Right cardiac atrium (tissue), 5 donors: ENCODE results near the gene CAMKK2. TPM values are rescaled to one million over a fixed set of nuclear protein-coding genes. Genes with fewer than 3 reads are reported as not detected.
A peak's percentile ranks its signal among the peaks of the same experiment; 100 is the strongest.

Experiments used
- ATAC-seq, 2 donors: fragments of 200-7000 bp; cut with Tn5 transposase; one replicate each; pipeline versions ENCODE4 v1.8.0 to v1.9.1; 2020; ENCODE audit warnings: moderate library complexity in 2 of 2, mild to moderate bottlenecking in 1 of 2
- DNase-seq, 3 donors: peaks; one replicate each; pipeline ENCODE4 v3.0.0-alpha.2; 2020
- H3K27ac ChIP-seq: one replicate; pipeline ENCODE4 v1.5.1; 2013; ENCODE audit warnings: mild to moderate bottlenecking, low read length, control low read depth, moderate library complexity
- H3K27me3 ChIP-seq: one replicate; pipeline ENCODE4 v1.6.1; 2013; ENCODE audit not compliant: control insufficient read depth, insufficient read depth
- H3K4me1 ChIP-seq: one replicate; pipeline ENCODE4 v1.6.1; 2013; ENCODE audit warnings: low read length; ENCODE audit not compliant: control insufficient read depth, insufficient read depth
- H3K4me3 ChIP-seq: one replicate; pipeline ENCODE4 v1.5.1; 2013; ENCODE audit warnings: low read length, control low read depth
- H3K9me3 ChIP-seq: one replicate; pipeline ENCODE4 v1.6.1; 2013; ENCODE audit warnings: low read length; ENCODE audit not compliant: control insufficient read depth
- whole genome bisulfite sequencing: extraction: QIAGEN DNeasy Blood & Tissue Kit; methylation state at CpG from one replicate; pipeline ENCODE4 v1.1.7; 2013; 5-methylcytosine and 5-hydroxymethylcytosine counted together
- intact Hi-C, 4 donors: fragments of 100-400 bp; cut with DNase I; formaldehyde crosslinking; loops; one replicate each; pipeline versions ENCODE4 v1.11.0 to v1.14.0; 2022 to 2023
- polyA plus RNA-seq: library from polyadenylated mRNA; stranded (reverse); fragments of 200-250 nt; gene quantifications from one replicate; pipeline ENCODE4 v1.2.3, GENCODE V29; 2013
- total RNA-seq, 4 donors: library from RNA; stranded (reverse); fragmentation: NEBNext Ultra II Directional; extraction: Animal tissue kit (Norgen Biotek cat#: 25700); gene quantifications; one replicate each; pipeline ENCODE4 v1.2.1, GENCODE V29; 2021
- donor health status: healthy with polysubstance abuse.
- donor health status: DM: no; HTN: yes; CAD: no.
- donor health status: DM: no; HTN: no; CAD: no.
- donor health status: DM: no; HTN: yes; CAD: no; lungs with severe emphysema.
- donor health status: DM: yes; HTN: yes; CAD: no.

Gene CAMKK2
- total and polyA plus RNA-seq, 5 donors = 11.3 to 22.1 (median 19.7) TPM

GRCh38 chr12:121245951-121246350 lies 50.6 kb downstream of the CAMKK2 start:
- 95% methylated on average over 7 of the region's 7 CpGs for WGBS
- ATAC-seq (no peak), DNase-seq (no peak)
- H3K27ac ChIP-seq = no peak overlapping the region
- intact Hi-C loops = no loop called here
- no peak overlapping the region for H3K4me3 ChIP-seq
- no peaks in the 10 kb centered on the region for H3K27me3 ChIP-seq
- no peaks in the 10 kb centered on the region for H3K9me3 ChIP-seq
- no peaks in the 10 kb centered on the region for H3K4me1 ChIP-seq

GRCh38 chr12:121245031-121245430 lies 51.5 kb downstream of the CAMKK2 start:
- Histone ChIP-seq H3K27me3 (no peaks in the 10 kb centered on the region), H3K27ac (no peak overlapping the region), H3K4me3 (no peak overlapping the region), H3K4me1 (no peaks in the 10 kb centered on the region), H3K9me3 (no peaks in the 10 kb centered on the region)
- no peak for ATAC-seq
- intact Hi-C loops = no loop called here
- 93% methylated on average over 14 of the region's 14 CpGs for WGBS
- no peak for DNase-seq

GRCh38 chr12:121241156-121241970 lies 55.1 kb downstream of the CAMKK2 start:
- ATAC-seq = peak; percentile 8 to 9
- H3K27ac ChIP-seq = no peak overlapping the region
- WGBS = 71% methylated on average over 17 of the region's 17 CpGs

GRCh38 chr12:121240484-121241101 lies 55.9 kb downstream of the CAMKK2 start:
- intact Hi-C loops = no loop called here
- H3K4me1 ChIP-seq = no peaks in the 10 kb centered on the region
- ATAC-seq (peak; percentile 82 to 86), DNase-seq (peak; percentile 86 to 94 (median 93))
- H3K27ac ChIP-seq = no peak overlapping the region
- H3K27me3 ChIP-seq = no peaks in the 10 kb centered on the region
- H3K9me3 ChIP-seq = no peaks in the 10 kb centered on the region
- H3K4me3 ChIP-seq = no peak overlapping the region
- WGBS = 40% methylated on average over 38 of the region's 38 CpGs

More at GRCh38 chr12:121241156-121241970, 55.1 kb downstream of the CAMKK2 start:
- no peaks in the 10 kb centered on the region for H3K9me3 ChIP-seq
- H3K4me3 ChIP-seq = no peak overlapping the region
- intact Hi-C loops = no loop called here
- no peak for DNase-seq
- no peaks in the 10 kb centered on the region for H3K4me1 ChIP-seq
- no peaks in the 10 kb centered on the region for H3K27me3 ChIP-seq

GRCh38 chr12:121240062-121240420 lies 56.5 kb downstream of the CAMKK2 start:
- H3K27ac ChIP-seq = no peak overlapping the region
- no peak for ATAC-seq
- H3K4me1 ChIP-seq = no peaks in the 10 kb centered on the region
- intact Hi-C loops = no loop called here
- 72% methylated on average over 7 of the region's 7 CpGs for WGBS
- H3K4me3 ChIP-seq = no peak overlapping the region
- H3K9me3 ChIP-seq = no peaks in the 10 kb centered on the region
- no peak for DNase-seq
- no peaks in the 10 kb centered on the region for H3K27me3 ChIP-seq

- whole genome bisulfite sequencing = 71% methylated on average over 6 of the region's 6 CpGs
- Histone ChIP-seq H3K4me3 (no peak overlapping the region), H3K4me1 (no peaks in the 10 kb centered on the region), H3K9me3 (no peaks in the 10 kb centered on the region), H3K27ac (no peak overlapping the region), H3K27me3 (no peaks in the 10 kb centered on the region)
- DNase-seq (no peak), ATAC-seq (no peak)
- intact Hi-C loops = no loop called here
Measured at GRCh38 chr12:121239351-121240061, 57.0 kb downstream of the CAMKK2 start.

- Histone ChIP-seq H3K4me3 (no peak overlapping the region), H3K27me3 (no peaks in the 10 kb centered on the region), H3K27ac (no peak overlapping the region), H3K9me3 (no peaks in the 10 kb centered on the region), H3K4me1 (no peaks in the 10 kb centered on the region)
- ATAC-seq (no peak), DNase-seq (no peak)
- 63% methylated on average over 7 of the region's 7 CpGs for WGBS
- intact Hi-C loops = no loop called here
Measured at GRCh38 chr12:121238604-121239350, 57.7 kb downstream of the CAMKK2 start.

- ATAC-seq = no peak
- Histone ChIP-seq H3K9me3 (no peaks in the 10 kb centered on the region), H3K27me3 (no peaks in the 10 kb centered on the region), H3K4me1 (no peaks in the 10 kb centered on the region), H3K4me3 (no peak overlapping the region), H3K27ac (no peak overlapping the region)
- DNase-seq = no peak
- intact Hi-C loops = no loop called here
- 85% methylated on average over 4 of the region's 4 CpGs for WGBS
Measured at GRCh38 chr12:121238086-121238485, 58.4 kb downstream of the CAMKK2 start.

GRCh38 chr12:121237415-121237814 lies 59.1 kb downstream of the CAMKK2 start:
- WGBS = 79% methylated on average over 8 of the region's 8 CpGs
- no peak overlapping the region for H3K27ac ChIP-seq

GRCh38 chr12:121236776-121237175 lies 59.7 kb downstream of the CAMKK2 start:
- no peaks in the 10 kb centered on the region for H3K9me3 ChIP-seq
- 90% methylated on average over 9 of the region's 9 CpGs for WGBS
- no peaks in the 10 kb centered on the region for H3K4me1 ChIP-seq
- intact Hi-C loops = no loop called here
- no peak overlapping the region for H3K27ac ChIP-seq
- no peak for ATAC-seq
- H3K4me3 ChIP-seq = no peak overlapping the region
- no peaks in the 10 kb centered on the region for H3K27me3 ChIP-seq
- no peak for DNase-seq

More at GRCh38 chr12:121237415-121237814, 59.1 kb downstream of the CAMKK2 start:
- ATAC-seq (no peak), DNase-seq (no peak)
- intact Hi-C loops = no loop called here
- Histone ChIP-seq H3K4me3 (no peak overlapping the region), H3K27me3 (no peaks in the 10 kb centered on the region), H3K9me3 (no peaks in the 10 kb centered on the region), H3K4me1 (no peaks in the 10 kb centered on the region)
